ENCODE measurements around the gene RASGRP4.
"Not testable (repeated sequence)": the region's sequence is repeated elsewhere in the genome, so short reads cannot be mapped to it uniquely, and the experiment has no call there.

RASGRP4 gene

DNA sequence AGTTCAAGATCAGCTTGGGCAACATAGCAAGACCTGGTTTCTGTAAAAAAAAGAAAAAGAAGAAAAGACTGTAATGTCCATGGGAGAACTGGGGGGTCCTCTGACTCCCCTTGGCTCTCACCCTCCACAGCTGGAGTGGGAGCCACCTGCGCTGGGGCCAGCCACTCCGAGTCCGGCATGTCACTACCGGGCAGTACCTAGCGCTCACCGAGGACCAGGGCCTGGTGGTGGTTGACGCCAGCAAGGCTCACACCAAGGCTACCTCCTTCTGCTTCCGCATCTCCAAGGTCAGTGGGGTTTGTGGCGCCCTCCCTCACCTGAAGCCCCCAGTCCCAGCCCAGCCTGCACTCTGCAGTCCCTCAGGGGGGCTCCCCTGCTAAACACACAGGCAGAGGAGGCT lies 22.2 kb upstream of the RASGRP4 start:
- no peak for DNase-seq (ENCODE audit: low read depth, low spot score)
- no peak overlapping the region for H3K27ac ChIP-seq

DNA sequence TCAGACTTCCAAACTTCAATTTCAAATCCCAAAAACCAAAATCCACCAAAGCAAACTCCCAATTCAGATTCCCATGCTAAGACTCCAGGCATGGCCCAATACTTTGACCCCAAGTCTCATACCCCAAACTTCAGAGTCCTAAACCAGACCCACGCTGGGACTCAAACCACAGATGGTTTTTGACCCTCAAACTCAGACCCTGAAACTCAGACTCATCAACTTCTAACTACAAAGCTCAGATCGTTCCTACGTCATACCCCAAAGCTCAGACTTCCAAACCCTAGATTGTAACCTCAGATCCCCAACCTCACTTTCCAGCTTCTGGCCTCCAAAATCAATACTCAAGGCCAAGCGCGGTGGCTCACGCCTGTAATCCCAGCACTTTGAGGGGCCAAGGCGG lies 19.3 kb upstream of the RASGRP4 start:
- DNase-seq (ENCODE audit: low read depth, low spot score) = no peak
- no peak overlapping the region for H3K27ac ChIP-seq

DNA sequence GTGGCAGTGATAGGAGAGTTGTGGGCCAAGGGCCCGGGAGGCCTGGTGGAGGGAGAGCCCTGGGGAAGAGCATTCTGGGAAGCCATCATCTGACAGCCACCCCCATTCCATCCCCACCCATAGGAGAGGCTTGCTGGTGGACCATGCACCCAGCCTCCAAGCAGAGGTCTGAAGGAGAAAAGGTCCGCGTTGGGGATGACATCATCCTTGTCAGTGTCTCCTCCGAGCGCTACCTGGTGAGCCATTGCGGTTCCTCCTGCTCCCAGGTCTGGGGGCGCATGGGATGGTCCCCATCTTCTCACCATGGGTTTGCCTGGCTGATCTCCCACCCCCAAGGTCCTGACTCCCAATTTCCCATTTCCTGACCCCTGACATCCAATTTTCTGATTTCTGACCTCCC lies 18.0 kb upstream of the RASGRP4 start:
- no peak overlapping the region for H3K27ac ChIP-seq
- no peak for DNase-seq (ENCODE audit: low read depth, low spot score)

DNA sequence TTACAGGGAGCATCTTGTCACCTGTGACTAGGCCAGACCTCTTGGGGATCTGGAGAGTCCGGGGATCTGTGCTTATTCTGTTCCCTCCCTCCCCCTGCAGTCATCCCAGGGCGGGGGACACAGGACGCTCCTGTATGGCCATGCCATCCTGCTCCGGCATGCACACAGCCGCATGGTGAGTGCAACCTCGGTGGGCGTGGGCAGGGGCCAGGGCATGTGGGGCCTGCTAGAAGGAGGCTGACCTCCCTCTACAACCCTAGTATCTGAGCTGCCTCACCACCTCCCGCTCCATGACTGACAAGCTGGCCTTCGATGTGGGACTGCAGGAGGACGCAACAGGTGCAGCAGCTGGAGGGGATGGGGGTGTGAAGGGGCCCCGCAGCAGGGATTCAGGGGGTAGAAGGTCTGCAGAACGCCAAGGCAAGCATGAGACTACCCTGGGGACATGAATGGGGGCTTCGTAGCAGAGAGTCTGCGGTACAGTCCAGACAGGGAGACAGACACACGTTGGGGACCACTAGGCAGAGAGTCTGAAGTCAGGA lies 17.5 kb upstream of the RASGRP4 start:
- no peak overlapping the region for H3K27ac ChIP-seq
- no peak for DNase-seq (ENCODE audit: low read depth, low spot score)

DNA sequence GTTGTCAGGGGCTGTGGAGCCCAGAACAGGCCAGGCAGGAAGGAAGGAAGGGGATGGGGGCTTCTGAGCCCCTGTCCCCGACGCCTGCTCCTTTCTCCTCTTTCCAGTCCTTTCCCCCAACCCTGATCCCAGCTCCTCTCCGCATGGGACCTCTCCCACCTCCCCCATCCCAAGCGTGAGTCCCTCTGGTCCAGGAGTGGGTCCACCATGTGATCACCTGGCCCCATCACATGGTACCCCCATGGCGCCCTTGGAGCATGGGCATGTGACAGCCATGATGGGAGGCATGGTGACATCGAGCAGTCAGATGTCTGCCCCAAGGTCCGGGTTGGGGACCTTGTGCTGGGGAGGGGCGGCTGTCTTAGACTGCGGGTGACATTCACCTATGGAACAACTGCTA lies 16.7 kb upstream of the RASGRP4 start:
- no peak overlapping the region for H3K27ac ChIP-seq
- no peak for DNase-seq (ENCODE audit: low read depth, low spot score)

DNA sequence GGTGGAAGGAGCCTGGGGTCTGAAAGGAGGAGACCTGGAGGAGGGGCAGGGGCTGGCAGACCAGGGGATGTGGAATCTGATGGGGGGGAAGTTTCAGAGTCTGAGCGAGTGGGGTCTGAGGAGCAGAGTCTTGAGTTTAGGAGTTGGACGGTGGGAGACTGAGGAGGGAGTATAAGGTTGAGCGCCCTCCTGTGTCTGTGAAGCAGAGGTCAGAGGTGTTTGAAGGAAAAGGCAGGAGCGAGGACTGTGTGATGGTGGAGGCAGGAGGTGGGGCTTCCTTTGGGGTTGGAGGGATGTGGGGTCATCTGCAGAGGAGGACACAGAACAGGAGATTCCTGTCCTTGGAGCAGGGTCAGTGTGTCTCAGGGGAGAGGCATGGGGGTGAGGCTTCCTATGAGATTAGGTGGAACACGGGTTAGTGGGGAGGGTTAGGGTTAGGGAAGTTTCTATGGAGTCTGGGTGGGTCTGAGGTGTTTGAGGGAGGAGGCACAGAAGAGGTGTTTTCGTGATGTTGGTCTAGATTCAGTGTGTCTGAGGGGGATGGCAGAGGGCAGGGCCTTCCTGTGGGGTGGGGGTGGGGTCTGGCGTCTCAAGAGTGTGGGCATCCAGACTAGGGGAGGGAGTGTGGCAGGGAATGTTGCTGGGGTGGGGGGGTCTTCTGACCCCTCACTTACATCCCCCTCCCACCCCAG lies 15.8 kb upstream of the RASGRP4 start:
- DNase-seq (ENCODE audit: low read depth, low spot score) = no peak
- no peak overlapping the region for H3K27ac ChIP-seq

DNA sequence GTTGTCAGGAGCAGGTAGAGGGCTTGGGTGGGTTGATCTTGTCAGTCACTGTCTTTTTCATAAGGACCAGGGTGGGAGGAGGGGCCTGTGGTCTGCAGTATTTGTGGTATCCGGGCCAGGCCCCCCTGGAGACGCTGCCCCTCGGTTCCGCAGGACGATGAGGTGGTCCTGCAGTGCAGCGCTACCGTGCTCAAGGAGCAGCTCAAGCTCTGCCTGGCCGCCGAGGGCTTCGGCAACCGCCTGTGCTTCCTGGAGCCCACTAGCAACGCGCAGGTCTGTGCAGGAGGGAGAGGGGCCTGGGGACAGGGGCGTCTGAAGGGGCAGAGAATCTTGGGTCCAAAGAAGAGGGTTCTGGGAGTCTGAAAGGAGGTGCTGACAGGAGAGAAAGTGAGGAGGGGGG lies 14.6 kb upstream of the RASGRP4 start:
- no peak overlapping the region for H3K27ac ChIP-seq

DNA sequence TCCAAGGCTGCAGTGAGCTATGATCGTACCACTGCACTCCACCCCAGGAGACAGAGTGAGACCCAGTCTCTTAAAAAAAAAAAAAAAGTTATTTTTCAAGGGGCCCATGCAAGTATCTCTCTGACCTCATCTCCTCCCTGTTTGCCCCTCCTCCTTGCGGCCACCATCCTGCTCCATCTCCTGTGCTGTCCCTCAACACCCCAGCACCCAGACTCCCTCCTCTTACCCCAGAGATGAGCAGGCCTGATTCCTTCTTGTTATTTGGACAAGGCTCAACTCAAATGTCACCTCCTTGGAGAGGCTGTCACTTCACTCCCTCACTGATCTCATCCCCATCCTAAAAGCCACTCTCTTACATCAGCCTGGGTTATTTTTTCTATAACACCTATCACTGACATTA lies 11.9 kb upstream of the RASGRP4 start:
- DNase-seq (ENCODE audit: low read depth, low spot score) = no peak
- no peak overlapping the region for H3K27ac ChIP-seq

More for the DNA sequence above, 14.6 kb upstream of the RASGRP4 start:
- no peak for DNase-seq (ENCODE audit: low read depth, low spot score)

DNA sequence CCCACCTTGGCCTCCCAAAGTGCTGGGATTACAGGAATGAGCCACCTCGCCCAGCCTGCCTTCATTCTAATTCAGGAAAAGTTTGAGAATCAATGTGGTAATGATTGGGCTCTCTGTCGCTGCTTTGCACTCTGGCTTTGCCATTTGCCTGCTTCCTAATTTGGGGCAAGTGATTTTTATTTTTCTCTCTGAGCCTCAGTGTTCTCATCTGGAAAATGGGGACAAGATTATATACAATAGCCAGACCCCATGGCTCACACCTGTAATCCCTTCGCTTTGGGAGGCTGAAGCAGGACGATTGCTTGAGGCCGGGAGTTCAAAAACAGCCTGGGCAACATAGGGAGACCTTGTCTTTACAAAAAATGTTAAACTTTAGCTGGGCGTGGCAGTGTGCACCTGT lies 11.3 kb upstream of the RASGRP4 start:
- H3K27ac ChIP-seq = no peak overlapping the region
- no peak for DNase-seq (ENCODE audit: low read depth, low spot score)

DNA sequence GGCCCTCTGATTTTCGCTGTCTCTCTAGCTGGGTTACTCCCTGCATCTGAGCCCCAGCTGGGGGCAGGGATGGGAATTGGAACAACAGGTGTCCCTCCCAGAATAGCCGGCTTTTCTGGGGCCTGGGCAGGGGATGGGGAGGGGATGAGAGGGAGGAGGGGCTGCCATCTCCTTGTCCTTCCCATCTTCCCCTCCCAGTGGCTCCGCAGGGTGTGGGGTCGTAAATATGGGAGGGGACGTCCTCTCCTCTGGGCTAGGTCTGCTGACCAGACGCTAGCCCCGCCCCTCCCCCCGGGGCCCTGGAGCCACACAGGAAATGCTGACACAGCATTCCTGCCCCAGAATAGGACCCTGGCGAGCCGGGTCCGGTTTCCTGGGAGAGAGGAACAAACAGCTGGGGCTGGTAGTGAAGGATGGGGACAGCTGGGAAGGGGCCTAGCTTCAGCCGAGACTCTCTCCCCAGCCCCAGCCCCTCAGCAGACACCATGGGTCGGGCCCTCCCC lies 8.6 kb upstream of the RASGRP4 start:
- H3K27ac ChIP-seq = no peak overlapping the region
- DNase-seq (ENCODE audit: low read depth, low spot score) = no peak

DNA sequence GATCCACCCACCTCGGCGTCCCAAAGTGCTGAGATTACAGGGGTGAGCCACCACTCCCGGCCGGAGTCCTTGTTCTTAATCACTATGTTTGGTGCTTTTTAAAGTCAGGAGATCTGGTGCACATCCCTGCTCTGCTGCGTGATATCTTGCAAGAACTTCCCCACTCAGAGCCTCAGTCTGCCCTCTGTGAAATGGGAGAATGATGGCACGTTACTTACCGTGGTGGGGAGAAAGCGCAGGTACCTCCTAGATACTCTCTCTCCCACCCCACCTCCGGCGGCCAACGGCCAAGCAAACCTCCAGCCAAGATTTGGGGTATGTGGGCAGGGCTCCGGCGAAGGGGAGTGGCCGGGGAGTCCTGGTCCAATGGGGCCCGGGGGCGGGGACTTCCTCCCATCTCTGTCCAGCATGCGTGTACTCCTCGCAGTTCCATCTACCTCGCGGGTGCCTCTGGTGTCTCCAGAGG lies 7.3 kb upstream of the RASGRP4 start, which contains the start of gene RYR1:
TSS of gene RYR1 (plus strand) at position 424 of the 466 bp plus-strand sequence. CDS start 139 bp downstream, outside the sequence.
- DNase-seq (ENCODE audit: low read depth, low spot score) = no peak
- no peak within 1 kb of the TSS for H3K27ac ChIP-seq

DNA sequence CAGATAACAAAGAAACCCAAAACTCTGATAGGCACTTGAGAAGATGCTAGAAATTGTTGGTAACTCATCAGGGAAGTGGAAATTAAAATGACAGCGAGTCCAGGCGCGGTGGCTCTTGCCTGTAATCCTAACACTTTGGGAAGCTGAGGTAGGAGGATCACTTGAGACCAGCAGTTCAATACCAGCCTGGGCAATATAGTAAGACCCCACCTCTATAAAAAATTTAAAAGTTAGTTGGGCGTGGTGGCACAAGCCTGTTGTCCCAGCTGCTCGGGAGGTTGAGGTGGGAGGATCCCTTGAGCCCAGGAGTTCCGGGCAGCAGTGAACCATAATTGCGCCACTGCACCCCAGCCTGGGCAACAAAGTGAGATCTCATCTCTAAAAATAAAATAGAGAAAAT lies 4.9 kb upstream of the RASGRP4 start:
- DNase-seq (ENCODE audit: low read depth, low spot score) = no peak
- no peak overlapping the region for H3K27ac ChIP-seq

DNA sequence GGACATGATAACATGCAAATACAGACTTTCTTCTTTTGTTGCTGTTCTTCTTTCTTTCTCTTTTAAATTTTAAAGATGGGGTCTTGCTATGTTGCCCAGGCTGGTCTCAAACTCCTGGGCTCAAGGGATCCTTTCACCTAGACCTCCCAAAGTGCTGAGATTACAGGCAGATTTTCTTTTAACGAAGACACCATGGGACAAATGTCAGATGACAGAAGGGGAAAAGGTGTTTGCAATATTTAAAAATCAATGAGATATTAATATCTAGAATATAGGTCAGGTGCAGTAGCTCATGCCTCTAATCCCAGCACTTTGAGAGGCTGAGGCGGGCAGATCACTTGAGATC lies 3.8 kb upstream of the RASGRP4 start:
- no peak overlapping the region for H3K27ac ChIP-seq

DNA sequence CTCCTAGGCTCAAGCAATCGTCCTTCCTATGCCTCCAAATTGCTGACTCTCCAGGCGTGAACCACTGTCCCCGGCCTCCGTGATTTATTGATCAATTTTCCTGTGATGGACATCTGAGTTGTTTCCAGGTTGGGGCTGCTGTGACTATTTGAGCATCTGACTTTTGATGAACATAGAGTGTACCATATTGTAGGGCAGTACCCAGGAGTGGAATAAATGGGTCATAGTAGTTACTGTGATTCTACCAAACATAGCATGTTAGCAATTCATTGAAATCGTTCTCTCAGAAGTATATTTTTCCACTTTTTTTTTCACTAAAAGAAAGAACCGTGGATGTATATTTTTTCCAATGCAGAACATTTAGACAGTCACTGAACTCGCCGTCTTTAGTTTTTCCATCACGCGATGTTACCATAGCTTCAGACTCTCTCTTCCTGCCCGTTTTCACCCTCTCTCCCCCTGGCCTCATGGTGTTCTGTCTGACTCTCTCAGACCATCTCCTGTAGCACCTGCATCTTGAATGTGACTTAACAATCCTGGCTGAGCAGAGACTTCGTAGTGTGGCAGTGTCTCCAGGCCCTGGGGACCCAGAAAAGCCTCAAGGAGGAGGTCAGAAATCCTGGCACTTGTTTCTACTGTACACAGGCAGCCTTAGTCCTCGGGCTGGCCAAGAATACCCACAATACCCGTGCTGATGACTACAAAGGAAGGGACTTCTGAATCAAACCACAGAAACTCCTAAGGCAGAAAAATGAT lies 3.2 kb upstream of the RASGRP4 start:
- no peak overlapping the region for H3K27ac ChIP-seq
- no peak for DNase-seq (ENCODE audit: low read depth, low spot score)

More for the DNA sequence above, 3.8 kb upstream of the RASGRP4 start:
- DNase-seq (ENCODE audit: low read depth, low spot score) = no peak

DNA sequence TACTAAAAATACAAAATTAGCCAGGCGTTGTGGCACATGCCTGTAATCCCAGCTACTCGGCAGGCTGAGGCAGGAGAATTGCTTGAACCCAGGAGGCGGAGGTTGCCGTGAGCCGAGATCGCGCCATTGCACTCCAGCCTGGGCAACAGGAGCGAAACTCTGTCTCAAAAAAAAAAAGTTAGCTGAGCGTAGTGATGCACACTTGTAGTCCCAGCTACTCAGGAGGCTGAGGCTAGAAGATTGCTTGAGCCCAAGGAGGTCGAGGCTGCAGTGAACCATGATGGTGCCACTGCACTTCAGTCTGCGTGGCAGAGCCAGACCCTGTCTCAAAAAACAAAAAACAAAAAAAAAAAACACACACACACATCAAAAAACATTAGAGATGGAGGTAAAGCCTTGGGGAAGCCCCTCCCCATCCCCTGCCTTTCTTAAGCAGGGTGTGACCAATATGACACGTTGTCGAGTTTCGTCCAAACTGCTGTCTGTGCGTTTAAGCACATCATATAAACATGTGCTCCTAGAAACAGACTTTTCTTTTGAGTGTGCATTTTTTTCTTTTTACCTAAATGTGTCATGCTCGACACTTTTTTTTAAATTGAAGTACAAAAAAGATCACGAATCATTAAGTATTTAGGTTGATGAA lies 1.1 kb upstream of the RASGRP4 start:
- DNase-seq (ENCODE audit: low read depth, low spot score); H3K27ac ChIP-seq: not testable (repeated sequence)

DNA sequence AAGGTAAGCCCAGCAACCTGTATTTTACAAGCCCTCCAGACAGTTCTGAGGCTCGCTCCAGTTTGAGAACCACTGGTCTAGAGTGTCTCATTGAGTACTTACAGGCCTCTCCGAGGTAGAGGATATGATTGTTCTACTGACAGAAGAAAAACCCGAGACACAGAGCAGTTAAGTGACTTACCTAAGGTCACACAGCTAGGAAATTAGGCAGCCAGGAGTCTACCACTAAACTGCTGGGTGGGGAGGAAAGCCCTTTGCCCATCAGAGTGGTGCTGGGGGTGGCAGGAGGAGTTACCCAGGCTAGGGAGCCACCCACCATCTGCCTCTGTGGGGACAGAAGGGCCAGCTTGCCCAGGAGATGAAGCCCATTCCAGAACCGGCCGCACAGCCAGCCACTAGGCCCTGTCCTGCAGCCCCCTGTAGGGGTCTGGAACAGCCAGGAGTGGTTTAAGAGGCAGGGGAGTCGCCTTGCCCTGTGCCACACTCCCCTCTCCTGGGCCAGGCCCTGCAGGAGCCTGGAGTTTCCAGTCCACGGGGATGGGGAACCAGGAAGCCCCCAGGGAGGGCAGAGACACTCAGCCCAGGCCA lies 703 bp downstream of the RASGRP4 start:
- DNase-seq (ENCODE audit: low read depth, low spot score) = no peak
- no peak overlapping the region for H3K27ac ChIP-seq

DNA sequence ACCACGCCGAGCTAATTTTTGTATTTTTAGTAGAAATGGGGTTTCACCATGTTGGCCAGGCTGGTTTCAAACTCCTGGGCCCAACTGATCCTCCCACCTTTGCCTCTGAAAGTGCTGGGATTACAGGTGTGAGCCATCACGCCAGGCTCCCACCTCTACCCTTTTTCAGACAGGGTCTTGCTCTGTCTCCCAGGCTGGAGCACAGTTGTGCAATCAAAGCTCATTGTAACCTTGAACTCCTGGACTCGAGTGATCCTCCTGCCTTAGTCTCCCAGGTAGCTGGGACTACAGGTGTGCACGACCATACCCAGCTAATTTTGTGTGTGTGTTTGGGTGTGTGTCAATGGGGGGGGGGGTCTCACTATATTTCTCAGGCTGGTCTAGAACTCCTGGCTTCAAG lies 1.7 kb downstream of the RASGRP4 start:
- H3K27ac ChIP-seq = no peak overlapping the region

DNA sequence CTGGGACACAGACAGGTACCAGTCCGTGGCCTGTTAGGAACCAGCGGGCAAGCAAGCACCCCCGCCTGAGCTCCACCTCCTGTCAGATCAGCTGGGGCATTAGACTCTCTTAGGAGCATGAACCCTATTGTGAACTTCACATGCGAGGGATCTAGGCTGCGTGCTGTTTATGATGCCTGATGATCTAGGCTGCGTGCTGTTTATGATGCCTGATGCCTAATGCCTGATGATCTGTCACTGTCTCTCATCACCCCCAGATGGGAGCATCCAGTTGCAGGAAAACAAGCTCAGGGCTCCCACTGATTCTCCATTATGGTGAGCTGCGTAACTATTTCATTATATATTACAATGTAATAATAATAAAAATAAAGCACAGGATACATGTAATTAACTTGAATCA lies 3.6 kb downstream of the RASGRP4 start:
- H3K27ac ChIP-seq = no peak overlapping the region
- DNase-seq (ENCODE audit: low read depth, low spot score) = no peak

More for the DNA sequence above, 1.7 kb downstream of the RASGRP4 start:
- no peak for DNase-seq (ENCODE audit: low read depth, low spot score)

DNA sequence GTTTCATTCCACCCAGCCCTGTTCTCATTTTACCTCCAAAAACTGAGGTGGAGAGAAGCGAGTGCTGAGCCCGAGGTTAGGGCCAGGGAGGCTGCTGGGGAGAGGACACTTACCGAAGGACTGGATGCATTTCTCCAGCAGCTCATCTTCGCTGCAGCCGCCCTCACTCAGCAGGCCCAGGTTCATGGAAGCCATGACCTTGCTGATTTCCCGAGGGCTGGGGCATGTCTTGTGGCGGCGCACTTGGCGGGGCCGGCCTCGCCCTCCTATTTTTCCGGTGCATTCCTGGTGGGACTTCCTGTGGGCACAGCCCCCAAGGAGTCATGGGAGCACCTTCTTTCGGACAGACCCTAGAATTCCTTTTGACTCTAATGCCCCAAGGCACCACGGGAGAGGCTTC lies 4.2 kb downstream of the RASGRP4 start:
- no peak overlapping the region for H3K27ac ChIP-seq

DNA sequence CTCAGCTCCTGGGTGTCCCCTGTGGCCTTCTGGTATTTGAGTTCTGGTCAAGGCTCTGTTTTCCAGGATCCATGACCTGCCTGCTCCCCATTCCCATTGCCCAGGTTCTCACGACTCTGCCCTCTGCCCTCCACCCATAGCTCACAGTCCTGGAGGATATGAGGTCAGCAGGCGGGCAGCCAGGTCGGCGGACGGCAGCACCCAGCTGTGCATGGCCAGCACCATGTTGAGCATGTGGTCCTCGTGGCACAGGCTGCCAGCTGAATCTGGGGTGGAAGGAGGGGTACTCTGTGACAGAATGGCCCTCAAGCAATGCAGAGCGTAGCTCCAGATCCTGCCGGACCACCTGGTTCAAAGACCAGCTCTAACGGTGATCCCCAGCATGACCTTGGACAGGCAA lies 5.1 kb downstream of the RASGRP4 start:
- H3K27ac ChIP-seq = no peak overlapping the region
- no peak for DNase-seq (ENCODE audit: low read depth, low spot score)

More for the DNA sequence above, 4.2 kb downstream of the RASGRP4 start:
- DNase-seq (ENCODE audit: low read depth, low spot score) = no peak
